ENCODE data around the gene DUSP12.
A peak's percentile ranks its signal among the peaks of the same experiment; 100 is the strongest.

Gene DUSP12

GRCh38 chr1:161726473-161727255, 22.9 kb upstream of the DUSP12 start:
- intact Hi-C loops (cut with DNase I): no loop called here
- DNase-seq: peak; percentile 46 to 94 (median 72)

GRCh38 chr1:161727256-161727924, 22.2 kb upstream of the DUSP12 start:
- peak in 2 of 10 donors; percentile 78 to 80 for DNase-seq
- intact Hi-C loops (cut with DNase I): no loop called here

DNA sequence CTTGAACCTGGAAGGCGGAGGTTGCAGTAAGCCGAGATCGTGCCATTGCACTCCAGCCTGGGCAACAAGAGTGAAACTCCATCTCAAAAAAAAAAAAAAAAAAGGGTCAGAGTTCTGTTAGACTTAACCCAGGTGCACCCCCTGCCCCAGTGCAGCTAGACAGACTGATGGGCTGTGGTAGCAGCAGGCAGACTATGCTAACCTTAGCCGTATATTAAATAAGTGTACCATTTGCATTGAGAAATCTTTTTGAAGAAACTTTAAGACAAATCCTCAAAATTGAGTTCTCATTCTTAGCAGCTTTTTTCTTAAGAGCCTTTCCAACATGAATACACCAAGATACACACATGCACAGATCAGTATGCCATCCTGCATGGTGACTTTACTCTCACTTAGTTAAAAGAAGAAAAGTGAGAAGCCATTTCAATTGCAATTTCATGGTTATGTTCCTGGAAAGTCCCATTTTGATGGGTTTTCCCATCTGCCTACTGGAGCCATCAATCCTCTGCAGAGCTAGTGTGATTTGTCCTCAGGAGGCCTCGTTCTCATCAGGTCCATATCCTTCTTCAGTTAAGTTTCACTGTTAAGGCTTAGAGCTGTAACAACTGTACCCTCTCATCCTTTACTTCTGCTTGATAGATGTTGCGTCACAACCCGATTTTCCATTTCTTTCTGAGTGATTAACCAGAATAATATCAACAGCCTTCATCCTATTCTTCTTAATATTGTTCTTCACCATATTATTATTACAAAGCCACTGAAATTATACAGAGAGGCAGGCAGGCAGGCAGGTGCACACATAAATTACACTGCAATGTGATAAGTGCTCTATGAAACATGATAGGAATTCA, 21.0 kb upstream of the DUSP12 start:
- intact Hi-C loops (cut with DNase I): no loop called here
- DNase-seq: no peak

- DNase-seq: no peak
These were observed 19.5 kb upstream of the DUSP12 start for GRCh38 chr1:161730050-161730564.

DNA sequence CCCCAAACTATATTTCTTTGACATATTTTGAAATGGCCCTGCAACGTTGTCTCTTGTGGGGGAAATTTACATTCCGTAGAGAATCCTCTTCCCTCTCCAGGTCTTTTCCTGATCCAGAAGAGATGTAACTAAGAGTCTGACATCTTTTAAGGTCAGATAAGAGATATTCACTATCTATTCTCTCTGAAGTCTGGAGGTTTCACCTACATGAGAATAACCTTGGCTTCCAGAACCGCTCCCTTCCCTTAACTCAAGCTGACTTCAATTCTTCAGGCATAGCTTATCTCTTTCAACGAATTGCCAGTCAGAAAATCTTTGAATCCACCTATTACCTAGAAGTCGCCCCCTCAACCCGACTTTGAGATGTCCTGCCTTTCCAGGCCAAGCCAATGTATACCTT, 18.3 kb upstream of the DUSP12 start:
- intact Hi-C loops (cut with DNase I): no loop called here
- DNase-seq: no peak

More at GRCh38 chr1:161730050-161730564, 19.5 kb upstream of the DUSP12 start:
- intact Hi-C loops (cut with DNase I): no loop called here

DNA sequence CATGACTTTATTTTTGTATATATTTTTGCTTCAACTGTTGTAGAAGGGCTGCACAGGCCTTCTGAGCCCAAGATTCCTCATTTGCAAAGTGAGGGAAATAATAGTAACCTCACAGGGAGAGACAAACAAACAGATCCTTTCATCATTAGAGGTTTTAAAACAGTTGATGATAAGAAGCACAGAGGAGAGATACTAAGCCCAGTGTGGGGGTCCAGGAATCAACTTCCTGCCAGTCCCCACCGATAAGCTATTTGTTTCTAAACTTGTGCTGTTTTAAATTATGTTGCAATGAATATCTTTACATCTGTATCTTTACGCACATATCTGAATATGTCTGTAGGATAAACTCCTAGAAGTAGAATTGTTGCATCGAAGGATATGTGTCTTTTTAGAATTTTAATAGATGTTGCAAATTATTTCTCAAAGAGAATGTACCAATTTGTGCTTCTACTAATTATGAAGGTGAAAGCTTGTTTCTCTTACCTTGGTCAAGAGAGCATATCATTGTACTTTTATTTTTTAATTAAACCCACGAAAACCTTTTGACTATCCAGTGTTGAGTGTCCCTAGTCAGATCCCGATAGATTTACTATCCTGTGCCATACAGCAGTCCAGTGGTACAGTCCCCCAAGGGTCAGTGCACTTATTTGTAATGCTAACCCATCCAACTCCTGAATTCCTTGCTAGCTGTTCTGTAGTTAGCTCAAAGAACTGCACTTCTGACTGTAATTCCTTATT, 17.4 kb upstream of the DUSP12 start:
- DNase-seq: no peak
- intact Hi-C loops (cut with DNase I): no loop called here

GRCh38 chr1:161733526-161733925, 16.1 kb upstream of the DUSP12 start:
- intact Hi-C loops (cut with DNase I): no loop called here
- DNase-seq: no peak

GRCh38 chr1:161735837-161736236, 13.7 kb upstream of the DUSP12 start:
- intact Hi-C loops (cut with DNase I): no loop called here
- no peak for DNase-seq

- intact Hi-C loops (cut with DNase I): no loop called here
- DNase-seq: no peak
These were observed 13.1 kb upstream of the DUSP12 start for GRCh38 chr1:161736335-161736969.

- intact Hi-C loops (cut with DNase I): no loop called here
- no peak for DNase-seq
These were observed 12.0 kb upstream of the DUSP12 start for GRCh38 chr1:161737625-161738024.

DNA sequence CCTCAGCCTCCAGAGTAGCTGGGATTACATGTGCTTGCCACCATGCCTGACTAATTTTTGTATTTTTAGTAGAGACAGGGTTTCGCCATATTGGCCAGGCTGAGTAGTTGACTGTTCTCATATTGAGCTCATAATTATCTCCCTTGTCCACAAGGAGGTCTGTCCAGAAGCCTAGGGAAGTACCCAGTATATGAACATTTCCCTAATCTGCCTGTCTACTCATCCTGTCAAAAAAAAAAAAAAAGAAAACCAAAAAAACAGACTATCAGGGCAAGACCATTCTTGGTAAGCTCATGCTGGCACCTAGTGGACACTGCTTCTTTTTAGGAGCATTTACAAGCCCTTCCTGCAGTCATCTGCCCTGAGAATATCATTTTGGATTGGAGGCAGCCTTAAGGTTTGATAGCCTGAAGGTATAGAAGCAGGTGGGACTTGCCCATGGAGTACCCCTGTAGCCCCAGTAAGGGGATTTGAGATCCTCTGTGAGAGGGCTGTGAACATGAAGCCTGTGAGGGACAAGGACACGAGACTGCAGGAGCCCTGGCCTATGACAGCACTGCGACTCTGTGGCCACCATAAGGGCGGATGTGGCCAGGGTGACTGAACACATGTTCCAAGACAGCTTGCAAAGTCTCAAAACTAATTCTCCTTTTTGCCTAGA, 10.8 kb upstream of the DUSP12 start:
- intact Hi-C loops (cut with DNase I): no loop called here
- DNase-seq: peak in 2 of 10 donors; percentile 17 to 81

GRCh38 chr1:161739865-161740566, 9.6 kb upstream of the DUSP12 start:
- intact Hi-C loops (cut with DNase I): loop anchor here (5.0 kb wide), 2 partner anchors 93 to 348 kb away; no protein-coding TSS in a partner anchor
- DNase-seq: no peak

GRCh38 chr1:161740921-161741320, 8.7 kb upstream of the DUSP12 start:
- intact Hi-C loops (cut with DNase I): loop anchor here (1.0 to 5.0 kb wide), 3 partner anchors 94 to 349 kb away; no protein-coding TSS in a partner anchor
- DNase-seq: no peak

GRCh38 chr1:161743231-161743630, 6.4 kb upstream of the DUSP12 start:
- intact Hi-C loops (cut with DNase I): loop anchor here (5.0 kb wide), 2 partner anchors 96 to 351 kb away; no protein-coding TSS in a partner anchor
- DNase-seq: no peak

GRCh38 chr1:161747801-161748200, 1.8 kb upstream of the DUSP12 start:
- intact Hi-C loops (cut with DNase I): no loop called here

DNA sequence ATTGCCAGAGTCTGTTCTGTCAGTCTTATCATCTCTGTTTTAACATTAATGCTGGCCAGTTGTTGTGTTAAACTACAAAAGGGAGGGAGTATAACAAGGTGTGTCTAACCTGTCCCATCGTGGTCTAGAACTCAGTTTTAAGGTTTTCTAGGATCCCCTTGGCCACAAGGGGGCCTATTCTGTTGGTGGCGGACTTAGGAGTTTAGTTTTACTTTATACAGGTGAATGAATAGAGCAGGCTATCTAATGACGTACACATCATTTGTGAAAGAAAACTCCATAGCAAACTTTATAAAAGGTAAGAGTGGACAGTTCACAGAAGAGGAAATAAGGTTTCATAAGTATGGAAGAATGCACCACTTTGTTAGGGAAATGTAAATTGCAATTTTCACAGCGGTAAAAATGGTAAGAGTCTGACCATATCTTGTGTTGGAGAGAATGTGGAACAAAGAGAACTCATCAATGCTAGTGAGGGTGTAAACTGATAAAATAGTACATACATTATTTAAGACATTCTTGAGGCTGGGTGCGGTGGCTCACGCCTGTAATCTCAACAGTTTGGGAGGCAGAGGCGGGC, 14.0 kb downstream of the DUSP12 start:
- no peak for DNase-seq
- intact Hi-C loops (cut with DNase I): no loop called here

More at GRCh38 chr1:161747801-161748200, 1.8 kb upstream of the DUSP12 start:
- no peak for DNase-seq

DNA sequence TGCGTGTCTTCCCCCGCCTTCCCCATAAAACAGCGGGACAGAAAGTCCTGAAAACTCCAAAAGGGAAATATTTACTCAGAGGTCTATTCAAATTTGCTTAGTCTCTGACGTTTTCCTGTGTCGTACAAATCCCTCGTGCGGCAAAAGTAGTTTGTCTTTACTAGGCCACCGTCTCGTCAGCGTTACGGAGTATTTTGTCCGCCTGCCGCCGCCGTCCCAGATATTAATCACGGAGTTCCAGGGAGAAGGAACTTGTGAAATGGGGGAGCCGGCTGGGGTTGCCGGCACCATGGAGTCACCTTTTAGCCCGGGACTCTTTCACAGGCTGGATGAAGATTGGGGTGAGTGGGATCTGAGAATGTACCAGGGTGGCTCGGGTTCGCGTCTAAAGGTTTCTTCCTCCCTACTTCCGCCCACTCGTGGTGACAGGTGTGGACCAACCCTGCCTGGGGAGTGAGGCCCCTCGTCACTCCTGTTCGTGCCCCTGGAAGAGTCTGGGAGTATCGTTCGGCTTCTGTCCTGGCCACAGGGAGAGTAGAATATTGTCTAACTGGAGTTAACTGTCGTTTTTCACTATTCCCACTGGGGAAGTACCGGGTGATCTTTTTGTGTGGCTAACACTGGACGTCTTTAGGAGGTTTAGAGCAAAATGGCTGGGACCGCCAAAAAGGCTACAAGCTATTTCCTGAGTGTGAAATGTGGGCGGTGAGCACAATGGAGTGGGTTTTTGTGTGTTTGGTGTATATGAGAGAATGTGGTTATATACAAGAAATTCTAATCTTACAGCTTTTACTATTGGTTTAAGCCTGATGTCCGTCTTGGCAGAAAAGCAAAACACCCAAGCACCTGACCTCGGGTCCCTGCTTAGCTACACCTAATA, 16.8 kb downstream of the DUSP12 start, which contains the start of gene ATF6:
Gene ATF6 (plus strand): TSS at position 219 of the 880 bp plus-strand sequence. CDS start 41 bp downstream, at position 260.
- peak; percentile 71 to 97 (median 82) for DNase-seq
- intact Hi-C loops (cut with DNase I): no loop called here

All from posterior cingulate gyrus (tissue), 11 donors.